Measurements from ENCODE around the gene TNFRSF1B. TPM values are rescaled to one million over a fixed set of nuclear protein-coding genes. Genes with fewer than 3 reads are reported as not detected.

Gene TNFRSF1B
- total RNA-seq, 1 donor from 2014 or later: 16.8 TPM

DNA sequence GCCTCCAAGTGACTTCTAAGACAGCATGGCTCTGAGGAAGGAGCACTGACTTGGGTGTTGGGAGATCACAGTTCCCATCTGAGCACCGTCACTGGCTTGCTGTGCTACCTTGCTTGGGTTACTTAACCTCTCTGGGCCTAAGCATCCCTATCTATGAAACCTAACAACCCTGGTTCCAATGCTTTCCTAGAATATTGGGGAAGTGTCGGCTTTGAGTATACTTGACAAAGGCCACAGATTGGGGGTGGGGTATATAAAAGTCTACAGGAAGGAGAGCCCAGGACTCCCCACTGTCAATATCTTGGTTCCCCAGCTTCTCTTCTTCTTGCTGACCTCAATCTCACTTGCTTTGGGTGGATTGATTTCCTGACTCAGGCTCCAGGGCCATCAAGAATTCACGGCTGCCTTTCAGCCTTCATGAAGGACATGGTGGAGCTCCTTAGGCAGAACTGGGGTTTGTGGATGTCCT, 6.3 kb downstream of the TNFRSF1B start:
- no peak for ATAC-seq

DNA sequence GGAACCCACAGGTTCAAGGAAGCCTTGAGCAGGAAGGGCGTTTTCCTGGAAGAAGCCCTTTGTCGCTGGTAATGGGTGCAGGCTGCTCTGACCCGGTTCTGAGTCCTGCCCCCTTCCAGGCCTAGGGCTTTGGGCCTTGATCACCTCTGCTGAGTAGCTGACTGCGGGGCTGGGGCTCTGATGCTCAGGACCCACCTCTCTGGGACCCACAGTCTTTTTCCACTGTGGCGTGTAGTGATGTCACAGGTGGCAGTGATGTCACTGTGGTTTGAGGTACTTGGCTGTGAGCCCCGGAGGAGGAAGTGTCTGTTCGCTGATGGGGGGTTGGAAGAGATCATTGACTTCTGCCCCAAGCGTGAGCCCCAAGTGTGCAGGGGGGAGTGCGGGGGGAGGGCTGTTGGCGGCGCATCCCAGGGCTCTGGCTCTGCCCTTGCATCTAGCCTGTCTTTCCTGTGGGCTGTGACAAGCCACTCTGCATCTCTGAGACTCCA, 6.9 kb downstream of the TNFRSF1B start:
- DNase-seq (ENCODE audit: low spot score) (peak; percentile 68), ATAC-seq (no peak)

More for the DNA sequence above, 6.3 kb downstream of the TNFRSF1B start:
- no peak for DNase-seq (ENCODE audit: low spot score)

GRCh38 chr1:12174924-12175810, 8.4 kb downstream of the TNFRSF1B start:
- DNase-seq (ENCODE audit: low spot score) (peak; percentile 74), ATAC-seq (peak; percentile 1)

- DNase-seq (ENCODE audit: low spot score) (no peak), ATAC-seq (no peak)
These were observed 9.7 kb downstream of the TNFRSF1B start for GRCh38 chr1:12176298-12177118.

GRCh38 chr1:12177156-12177998, 10.6 kb downstream of the TNFRSF1B start:
- DNase-seq (ENCODE audit: low spot score) (no peak), ATAC-seq (no peak)

DNA sequence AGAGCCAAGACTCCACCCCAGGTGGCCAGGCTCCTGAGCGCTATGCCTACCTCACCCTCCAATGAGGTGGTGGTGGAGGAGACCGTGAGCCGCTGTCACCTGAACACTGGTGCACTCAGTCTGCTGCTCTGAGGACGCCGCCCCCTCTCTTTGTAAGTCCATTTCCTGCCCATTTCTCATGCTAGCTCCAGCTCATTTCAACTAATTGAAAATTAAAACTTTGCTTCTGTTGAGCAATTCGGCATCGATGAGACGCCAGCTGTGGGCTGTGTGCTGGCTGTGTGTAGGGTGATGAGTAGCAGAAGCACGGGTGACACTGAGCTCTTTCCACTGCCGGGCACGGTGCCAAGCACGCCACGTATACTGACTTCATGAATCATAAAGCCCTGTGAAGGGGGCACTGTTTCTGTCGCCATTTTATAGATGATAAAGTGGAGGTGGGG, 11.2 kb downstream of the TNFRSF1B start:
- peak; percentile 64 for ATAC-seq
- peak; percentile 78 for DNase-seq (ENCODE audit: low spot score)

DNA sequence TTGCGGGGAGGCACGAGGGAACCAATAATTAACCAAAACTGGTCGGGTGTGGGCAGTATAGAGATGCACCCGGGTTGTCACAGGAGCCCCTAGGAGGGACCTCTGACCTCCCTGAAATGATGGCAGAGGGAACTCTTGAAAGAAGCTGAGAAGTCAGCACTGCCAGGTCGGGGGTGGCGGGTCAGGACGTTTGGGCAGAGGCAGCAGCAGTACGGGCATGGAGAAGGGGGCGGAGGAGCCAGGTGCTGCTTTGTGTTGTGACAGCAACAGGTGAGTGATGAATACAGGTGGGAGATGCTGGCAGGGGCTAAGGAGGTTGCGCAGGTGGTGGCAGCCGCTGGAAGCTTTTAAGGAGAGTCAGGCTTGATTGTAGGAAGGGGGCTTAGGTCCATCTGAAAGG, 11.7 kb downstream of the TNFRSF1B start:
- DNase-seq (ENCODE audit: low spot score) (no peak), ATAC-seq (peak; percentile 7)

GRCh38 chr1:12179111-12179519, 12.3 kb downstream of the TNFRSF1B start:
- DNase-seq (ENCODE audit: low spot score): no peak
- no peak for ATAC-seq

GRCh38 chr1:12179676-12180075, 12.9 kb downstream of the TNFRSF1B start:
- DNase-seq (ENCODE audit: low spot score) (no peak), ATAC-seq (no peak)

DNA sequence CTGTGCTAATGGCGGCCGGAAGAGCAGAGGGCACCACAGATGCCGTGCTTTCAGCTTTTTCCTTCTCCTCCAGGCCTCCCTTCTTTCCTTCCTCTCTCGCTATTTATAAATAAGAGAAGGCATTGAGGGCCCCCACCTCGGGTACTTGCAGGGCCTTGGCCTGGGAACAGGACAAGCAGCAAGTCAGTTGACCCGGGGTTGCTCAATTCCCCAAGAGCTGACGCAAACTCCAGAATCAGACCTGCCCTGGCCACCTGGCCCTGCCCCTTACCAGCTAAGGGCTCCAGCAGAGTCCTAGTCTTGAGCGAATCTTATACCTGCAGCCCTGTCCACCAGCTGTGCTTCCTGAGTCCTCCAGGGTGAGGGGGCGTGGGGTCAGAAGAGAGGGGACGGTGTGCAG, 13.5 kb downstream of the TNFRSF1B start:
- ATAC-seq (peak; percentile 73), DNase-seq (ENCODE audit: low spot score) (peak; percentile 97)

GRCh38 chr1:12180903-12181302, 14.1 kb downstream of the TNFRSF1B start:
- DNase-seq (ENCODE audit: low spot score) (peak; percentile 62), ATAC-seq (no peak)

DNA sequence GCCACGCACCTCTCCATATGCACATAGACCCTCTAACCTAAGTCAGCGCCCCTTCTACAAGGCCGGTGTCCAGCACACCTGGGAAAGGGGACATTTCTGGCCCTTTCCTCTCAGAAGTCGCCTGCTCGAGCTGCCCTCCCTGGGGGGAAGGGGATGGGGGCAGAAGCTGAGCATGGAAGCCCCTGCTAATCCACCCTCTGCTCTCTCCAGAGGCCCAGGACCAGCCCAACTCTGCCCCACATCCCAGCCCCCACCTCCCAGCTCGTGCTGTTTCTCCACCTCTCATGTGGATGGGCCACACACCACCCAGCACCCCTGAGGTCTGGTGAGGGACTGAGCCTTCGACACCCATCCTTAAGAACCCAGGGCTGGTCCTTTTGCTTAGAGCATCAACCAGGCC, 14.8 kb downstream of the TNFRSF1B start:
- ATAC-seq (no peak), DNase-seq (ENCODE audit: low spot score) (no peak)

GRCh38 chr1:12182410-12182984, 15.7 kb downstream of the TNFRSF1B start:
- no peak for ATAC-seq
- DNase-seq (ENCODE audit: low spot score): no peak

DNA sequence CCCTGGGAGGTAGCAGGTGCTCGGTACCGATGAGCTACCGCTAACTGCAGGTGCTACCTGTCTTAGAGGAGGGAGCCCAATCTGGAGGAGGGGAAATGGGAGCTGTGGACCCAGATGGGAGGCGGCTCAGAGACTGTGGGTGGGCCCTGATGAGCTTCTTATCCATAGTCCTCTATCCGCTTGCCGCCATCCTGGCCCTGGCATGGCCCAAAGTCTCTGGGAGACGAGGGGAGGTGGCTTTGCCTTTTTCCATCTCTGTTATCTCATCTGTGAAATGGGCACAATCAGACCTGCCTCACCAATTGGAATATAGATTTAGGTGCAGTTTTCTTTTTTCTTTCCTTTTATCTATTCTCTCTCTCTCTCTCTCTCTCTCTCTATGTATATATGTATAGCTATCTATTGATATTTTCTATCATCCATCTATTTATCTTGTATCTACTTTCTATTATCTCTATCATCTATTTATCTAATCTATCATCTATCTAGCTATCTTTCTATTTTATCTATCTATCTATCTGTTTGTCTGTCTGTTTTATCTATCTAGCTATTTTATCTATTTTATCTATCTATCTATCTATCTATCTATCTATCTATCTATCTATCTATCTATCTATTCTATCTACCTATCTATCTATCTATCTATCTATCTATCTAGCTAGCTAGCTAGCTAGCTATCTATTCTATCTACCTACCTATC, 16.5 kb downstream of the TNFRSF1B start:
- no peak for DNase-seq (ENCODE audit: low spot score)

DNA sequence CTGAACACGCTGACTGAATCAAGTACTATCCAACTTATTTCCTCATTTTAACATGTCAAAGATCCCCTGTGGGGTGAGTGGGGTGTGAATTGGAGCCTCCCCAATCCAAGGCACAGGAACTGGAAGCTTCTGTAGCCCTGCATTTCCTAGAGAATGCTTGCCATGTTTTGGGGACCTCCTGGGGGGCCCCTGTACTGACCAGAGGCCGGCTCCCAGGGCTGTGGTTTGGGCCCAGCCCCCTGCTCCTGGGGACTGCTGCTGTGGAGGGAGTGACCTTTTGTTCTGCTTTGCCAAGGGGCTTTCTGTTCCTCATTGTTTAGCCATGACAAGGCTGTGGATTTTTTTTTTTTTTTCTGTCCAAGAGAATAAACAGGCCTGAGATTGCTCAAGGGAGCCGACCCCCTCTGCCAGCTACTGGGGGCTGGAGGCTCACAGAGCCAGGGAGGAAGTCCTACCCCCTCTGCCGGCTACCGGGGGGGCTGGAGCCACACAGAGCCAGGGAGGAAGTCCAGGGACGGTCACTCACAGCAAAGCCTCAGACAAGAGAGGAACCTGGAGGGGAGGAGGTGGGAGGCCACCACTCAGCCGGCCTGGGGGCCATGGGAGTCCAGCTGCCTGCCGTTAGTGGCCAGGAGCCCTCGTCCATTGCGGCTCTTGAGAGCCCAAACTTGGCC, 17.4 kb downstream of the TNFRSF1B start:
- peak; percentile 9 for ATAC-seq
- peak; percentile 70 for DNase-seq (ENCODE audit: low spot score)

More for the DNA sequence above, 16.5 kb downstream of the TNFRSF1B start:
- ATAC-seq: no peak

- peak; percentile 48 for ATAC-seq
These were observed 18.5 kb downstream of the TNFRSF1B start for GRCh38 chr1:12185036-12185917.

DNA sequence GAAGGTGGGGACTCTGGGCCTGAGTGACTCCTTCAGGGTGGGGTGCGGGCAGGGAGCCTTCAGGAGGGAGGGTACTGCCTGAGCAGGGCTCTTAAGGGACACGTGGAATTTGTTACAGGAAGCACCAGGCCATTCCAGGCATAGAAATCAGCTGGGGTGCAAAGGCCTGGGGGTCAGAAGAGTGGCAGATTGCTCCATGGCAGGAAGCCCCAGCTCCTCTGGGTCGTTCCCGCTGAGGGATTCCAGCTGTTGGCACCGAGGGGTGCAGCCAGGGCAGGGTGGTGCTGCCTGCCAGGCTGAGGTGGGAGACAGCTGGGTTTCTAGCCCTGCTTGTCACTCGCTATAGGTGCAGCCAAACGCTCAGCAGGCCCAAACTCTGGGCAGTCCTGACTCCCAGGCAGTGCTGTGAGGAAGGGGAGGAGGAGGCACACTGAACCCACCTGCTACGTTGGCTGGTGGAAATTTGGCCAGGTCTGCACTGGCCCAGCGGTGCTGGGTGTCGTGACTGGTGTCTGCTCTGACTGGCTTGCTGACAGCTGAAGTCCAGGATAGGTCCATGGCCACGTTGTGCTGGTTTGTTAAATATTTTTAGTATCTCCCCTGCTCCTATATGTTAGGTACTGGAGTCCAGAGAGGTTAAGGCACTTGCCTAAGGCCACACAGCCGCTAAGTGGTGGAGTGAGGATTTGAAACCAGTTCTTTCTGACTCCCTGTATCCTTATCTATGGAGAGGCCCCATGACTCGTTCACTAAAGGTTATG, 19.3 kb downstream of the TNFRSF1B start:
- ATAC-seq (peak; percentile 36), DNase-seq (ENCODE audit: low spot score) (peak; percentile 63)

More at GRCh38 chr1:12185036-12185917, 18.5 kb downstream of the TNFRSF1B start:
- DNase-seq (ENCODE audit: low spot score): peak; percentile 62
